B cell (primary cell): ENCODE results near the gene DCBLD1.

Experiments
- CTCF ChIP-seq: fragments of 200-600 bp; IDR thresholded peaks from one replicate; pipeline ENCODE4 v1.8.0; 2022; ENCODE audit warnings: antibody characterized with exemption, mild to moderate bottlenecking
- EZH2 ChIP-seq: IDR thresholded peaks from 2 replicates; pipeline ENCODE4 v1.6.1; 2012; ENCODE audit warnings: borderline replicate concordance, low read depth, mild to moderate bottlenecking, moderate library complexity, low read length; ENCODE audit not compliant: insufficient read depth, poor library complexity, severe bottlenecking

- no peak for TF ChIP-seq CTCF
- no peak for TF ChIP-seq EZH2
Measured at GRCh38 chr6:117568247-117568646, 85.8 kb downstream of the DCBLD1 start.
